Breast epithelium (tissue), 4 donors: ENCODE results near the gene ZNF700. TPM values are rescaled to one million over a fixed set of nuclear protein-coding genes. Genes with fewer than 3 reads are reported as not detected.
"Not testable (repeated sequence)": the region's sequence is repeated elsewhere in the genome, so short reads cannot be mapped to it uniquely, and the experiment has no call there.

Experiments used
- DNase-seq, 2 donors: peaks; one replicate each; pipeline ENCODE4 v3.0.0-alpha.2; 2019; ENCODE audit warnings: low spot score in 2 of 2
- H3K27ac ChIP-seq, 2 donors: fragments of 200-600 bp; sonication (generic) in 1 of 2; one replicate each; pipeline ENCODE4 v1.5.1; 2016 to 2019; ENCODE audit warnings: mild to moderate bottlenecking in 1 of 2
- H3K27me3 ChIP-seq, 2 donors: fragments of 200-600 bp; sonication (generic) in 1 of 2; one replicate each; pipeline versions ENCODE4 v1.5.1 to v1.6.0; 2017 to 2019; ENCODE audit warnings: control low read depth in 1 of 2, mild to moderate bottlenecking in 1 of 2
- H3K36me3 ChIP-seq: fragments of 200-600 bp; one replicate; pipeline ENCODE4 v1.5.1; 2019
- H3K4me1 ChIP-seq, 2 donors: fragments of 200-600 bp; sonication (generic); one replicate each; pipeline ENCODE4 v1.5.1; 2016 to 2019; ENCODE audit warnings: control low read depth in 1 of 2
- H3K4me3 ChIP-seq, 3 donors: fragments of 200-600 bp; sonication (generic); 1 replicate in 2 of 3; 2 replicates in 1 of 3; pipeline ENCODE4 v1.5.1; 2016 to 2019; ENCODE audit warnings: mild to moderate bottlenecking in 3 of 3, moderate library complexity in 2 of 3
- H3K9me3 ChIP-seq, 2 donors: fragments of 200-600 bp; sonication (generic) in 1 of 2; one replicate each; pipeline ENCODE4 v1.5.1; 2016 to 2019; ENCODE audit warnings: control low read depth in 1 of 2
- POLR2A ChIP-seq: fragments of 450-650 bp; IDR thresholded peaks from one replicate; pipeline ENCODE4 v1.6.1; 2016; ENCODE audit warnings: antibody characterized with exemption, mild to moderate bottlenecking, moderate library complexity
- POLR2AphosphoS5 ChIP-seq, 3 donors: sonication (generic); formaldehyde crosslinking; IDR thresholded peaks; one replicate each; pipeline ENCODE4 v1.6.1; 2017; ENCODE audit warnings: antibody characterized with exemption in 3 of 3
- intact Hi-C: fragments of 100-400 bp; cut with DNase I; formaldehyde crosslinking; loops from one replicate; pipeline ENCODE4 v1.15.1; 2023; ENCODE audit warnings: low total_unique reads
- total RNA-seq, 3 donors: library from RNA; depleted of rRNA; stranded (reverse); fragments of >200 nt; gene quantifications; one replicate each; pipeline ENCODE4 v1.1.0, GENCODE V29; 2016
- TF ChIP-seq, protein P1 (sequence below), 3 donors: fragments of 450-650 bp; IDR thresholded peaks; one replicate each; pipeline ENCODE4 v1.5.1; 2016 to 2017; ENCODE audit warnings: antibody characterized with exemption in 3 of 3, mild to moderate bottlenecking in 3 of 3, moderate library complexity in 3 of 3

Gene ZNF700
- total RNA-seq, 3 donors from 2014 or later, result 13.8 to 32.9 (median 22.3) TPM

DNA sequence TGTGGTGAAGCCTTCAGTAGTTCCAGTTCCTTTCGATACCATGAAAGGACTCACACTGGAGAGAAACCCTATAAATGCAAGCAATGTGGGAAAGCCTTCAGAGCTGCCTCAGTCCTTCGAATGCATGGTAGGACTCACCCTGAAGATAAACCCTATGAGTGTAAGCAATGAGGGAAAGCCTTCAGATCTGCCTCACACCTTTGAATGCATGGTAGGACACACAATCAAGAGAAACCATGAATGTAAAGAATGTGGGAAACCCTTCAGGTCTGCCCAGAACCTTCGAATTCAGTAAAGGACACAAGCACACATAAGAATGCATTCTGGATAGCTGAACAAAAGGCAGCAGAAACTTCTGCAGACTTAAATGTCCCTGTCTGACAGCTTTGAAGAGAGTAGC lies 19.0 kb upstream of the ZNF700 start:
- intact Hi-C loops, result no loop called here
- Histone ChIP-seq H3K9me3 (peaks cover 54 to 94% of the 10 kb centered on the region in 2 donors), H3K4me3 (no peak overlapping the region), H3K36me3 (no peaks in the 10 kb centered on the region), H3K4me1 (no peaks in the 10 kb centered on the region), H3K27me3 (no peaks in the 10 kb centered on the region), H3K27ac (no peak overlapping the region)
- no peak for DNase-seq
- TF ChIP-seq POLR2A, result no peak
- TF ChIP-seq POLR2AphosphoS5 (IDR thresholded peaks at IDR 0.05), result no peak
- TF ChIP-seq, protein P1, sequence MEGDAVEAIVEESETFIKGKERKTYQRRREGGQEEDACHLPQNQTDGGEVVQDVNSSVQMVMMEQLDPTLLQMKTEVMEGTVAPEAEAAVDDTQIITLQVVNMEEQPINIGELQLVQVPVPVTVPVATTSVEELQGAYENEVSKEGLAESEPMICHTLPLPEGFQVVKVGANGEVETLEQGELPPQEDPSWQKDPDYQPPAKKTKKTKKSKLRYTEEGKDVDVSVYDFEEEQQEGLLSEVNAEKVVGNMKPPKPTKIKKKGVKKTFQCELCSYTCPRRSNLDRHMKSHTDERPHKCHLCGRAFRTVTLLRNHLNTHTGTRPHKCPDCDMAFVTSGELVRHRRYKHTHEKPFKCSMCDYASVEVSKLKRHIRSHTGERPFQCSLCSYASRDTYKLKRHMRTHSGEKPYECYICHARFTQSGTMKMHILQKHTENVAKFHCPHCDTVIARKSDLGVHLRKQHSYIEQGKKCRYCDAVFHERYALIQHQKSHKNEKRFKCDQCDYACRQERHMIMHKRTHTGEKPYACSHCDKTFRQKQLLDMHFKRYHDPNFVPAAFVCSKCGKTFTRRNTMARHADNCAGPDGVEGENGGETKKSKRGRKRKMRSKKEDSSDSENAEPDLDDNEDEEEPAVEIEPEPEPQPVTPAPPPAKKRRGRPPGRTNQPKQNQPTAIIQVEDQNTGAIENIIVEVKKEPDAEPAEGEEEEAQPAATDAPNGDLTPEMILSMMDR (IDR thresholded peaks at IDR 0.05), result no peak

DNA sequence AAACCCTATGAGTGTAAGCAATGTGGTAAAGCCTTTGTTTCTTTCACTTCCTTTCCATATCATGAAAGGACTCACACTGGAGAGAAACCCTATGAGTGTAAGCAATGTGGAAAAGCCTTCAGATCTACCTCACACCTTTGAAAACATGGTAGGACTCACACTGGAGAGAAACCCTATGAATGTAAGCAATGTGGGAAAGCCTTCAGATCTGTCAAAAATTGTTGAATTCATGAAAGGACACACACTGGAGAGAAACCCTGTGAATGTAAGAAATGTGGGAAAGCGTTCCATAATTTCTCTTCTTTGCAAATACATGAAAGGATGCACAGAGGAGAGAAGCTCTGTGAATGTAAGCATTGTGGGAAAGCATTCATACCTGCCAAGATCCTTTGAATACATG lies 13.0 kb upstream of the ZNF700 start:
- peaks cover 53 to 85% of the 10 kb centered on the region in 2 donors for H3K9me3 ChIP-seq
- H3K27me3 ChIP-seq, DNase-seq, intact Hi-C loops, H3K4me3 ChIP-seq, H3K36me3 ChIP-seq, H3K27ac ChIP-seq, H3K4me1 ChIP-seq: not testable (repeated sequence)

DNA sequence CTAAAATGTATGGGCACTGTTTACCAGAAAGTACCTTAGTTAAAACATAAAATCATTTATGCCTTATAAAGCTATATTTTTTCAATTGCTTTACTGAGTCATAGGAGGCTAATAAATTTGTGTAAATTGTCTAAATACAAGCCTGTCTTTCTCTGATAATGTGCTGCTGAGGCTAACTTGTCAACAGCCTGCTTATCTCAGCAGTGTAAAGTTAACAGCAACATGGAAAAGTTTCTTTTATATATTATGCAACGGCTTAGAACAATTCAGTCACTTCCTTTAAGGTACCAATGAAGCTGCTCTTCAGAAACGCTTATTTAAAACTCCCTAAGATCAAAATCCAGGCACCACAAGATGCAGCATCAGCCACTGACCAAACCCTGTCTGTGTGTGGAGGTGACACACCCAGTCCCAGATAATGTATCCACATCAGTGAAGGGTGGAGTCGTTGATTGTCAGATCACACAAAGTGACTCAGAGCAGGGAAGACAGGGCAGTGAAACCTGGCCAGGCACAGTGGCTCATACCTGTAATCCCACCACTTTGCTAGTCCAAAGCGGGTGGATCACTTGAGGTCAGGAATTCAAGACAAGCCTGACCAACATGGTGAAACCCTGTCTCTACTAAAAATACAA lies 10.4 kb upstream of the ZNF700 start:
- H3K36me3 ChIP-seq, H3K4me3 ChIP-seq, DNase-seq, H3K4me1 ChIP-seq, H3K27ac ChIP-seq, H3K27me3 ChIP-seq, intact Hi-C loops: not testable (repeated sequence)
- H3K9me3 ChIP-seq, result peaks cover 48 to 59% of the 10 kb centered on the region in 2 donors

DNA sequence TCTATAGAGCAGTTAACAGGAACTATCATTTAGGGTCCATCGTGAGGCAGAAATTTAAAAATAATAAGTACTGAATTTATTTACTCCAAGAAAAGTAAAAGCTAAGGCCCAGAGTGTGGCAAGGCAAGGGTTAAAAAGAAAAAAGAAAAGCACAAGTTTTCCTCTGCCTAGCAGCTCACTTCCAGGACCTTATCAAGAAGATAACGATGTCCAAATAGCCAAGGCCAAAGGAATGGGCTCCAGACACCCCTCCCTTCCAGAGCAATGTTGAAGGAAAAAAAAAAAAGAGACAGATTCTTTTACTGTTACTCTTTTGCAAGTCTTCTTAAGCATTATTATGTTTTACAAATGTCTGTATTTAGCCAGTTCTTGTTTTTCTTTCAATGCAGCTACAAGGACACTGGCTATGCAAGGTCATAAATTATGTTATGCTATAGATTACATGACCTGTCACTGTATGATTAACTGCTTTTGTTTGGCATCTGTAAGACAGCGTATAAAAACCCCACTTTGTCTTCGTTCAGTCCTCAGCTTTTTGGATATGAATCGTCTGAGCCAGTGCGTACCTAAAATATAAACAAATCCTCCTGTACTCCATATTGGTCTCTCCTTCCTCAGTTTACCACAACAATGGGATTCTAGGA lies 2.9 kb upstream of the ZNF700 start:
- Histone ChIP-seq H3K36me3 (no peaks in the 10 kb centered on the region), H3K9me3 (no peaks in the 10 kb centered on the region), H3K27me3 (no peaks in the 10 kb centered on the region), H3K4me3 (no peak overlapping the region), H3K4me1 (peaks cover 0 to 4% of the 10 kb centered on the region in 2 donors), H3K27ac (no peak overlapping the region)
- intact Hi-C loops, result no loop called here
- TF ChIP-seq POLR2AphosphoS5 (IDR thresholded peaks at IDR 0.05) (no peak), POLR2A (no peak)
- TF ChIP-seq, protein P1 (IDR thresholded peaks at IDR 0.05), result no peak
- no peak for DNase-seq

DNA sequence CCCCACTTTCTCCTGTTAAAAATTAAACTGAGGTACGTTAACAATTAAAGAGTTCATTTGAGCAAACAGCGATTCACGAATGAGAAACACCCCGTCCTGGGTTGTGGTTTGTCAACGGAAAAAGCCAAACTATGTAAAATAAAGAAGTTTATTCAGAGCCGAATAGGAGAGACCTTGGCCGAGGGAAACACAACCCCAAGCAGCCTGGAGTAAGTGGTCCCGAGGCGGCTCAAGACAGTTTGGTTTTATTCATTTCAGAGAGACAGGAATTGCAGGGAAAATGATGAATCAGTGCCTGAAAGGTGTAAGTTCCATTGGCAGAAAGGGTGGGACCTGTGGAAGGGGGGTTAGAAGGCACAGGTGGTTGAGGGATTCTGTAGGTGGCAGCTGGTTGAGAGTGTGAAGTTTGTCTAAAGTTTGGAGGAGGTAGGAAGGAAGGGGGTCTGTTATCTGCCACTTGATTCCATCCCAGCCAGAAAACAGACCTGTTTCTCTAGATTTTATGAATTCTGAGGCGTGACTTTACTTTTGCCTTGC lies 812 bp downstream of the ZNF700 start:
- H3K4me3 ChIP-seq, result peak overlapping the region; percentile 72 to 91 (median 78)
- H3K9me3 ChIP-seq, DNase-seq, intact Hi-C loops, H3K27me3 ChIP-seq, H3K4me1 ChIP-seq, H3K36me3 ChIP-seq: not testable (repeated sequence)
- H3K27ac ChIP-seq, result peak overlapping the region; percentile 94 to 95

DNA sequence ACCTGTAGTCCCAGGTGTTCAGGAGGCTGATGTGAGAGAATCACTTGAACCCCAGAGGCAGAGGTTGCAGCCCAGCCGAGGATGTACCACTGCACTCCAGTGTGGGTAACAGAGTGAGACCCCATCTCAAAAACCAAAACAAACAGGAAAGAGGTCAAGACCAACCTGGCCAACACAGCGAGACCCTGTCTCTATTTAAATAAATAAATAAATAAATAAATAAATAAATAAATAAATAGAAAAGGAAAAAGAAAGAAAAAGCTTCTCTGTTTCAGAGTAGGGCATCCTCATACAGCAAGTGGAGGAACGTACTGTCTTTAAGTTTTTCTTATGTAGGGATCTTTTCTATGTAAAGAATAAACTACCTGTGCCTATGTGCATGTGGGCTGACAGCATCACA lies 2.3 kb downstream of the ZNF700 start:
- Histone ChIP-seq H3K27me3 (no peaks in the 10 kb centered on the region), H3K9me3 (no peaks in the 10 kb centered on the region), H3K36me3 (no peaks in the 10 kb centered on the region), H3K4me1 (peaks cover 0 to 4% of the 10 kb centered on the region in 2 donors), H3K27ac (no peak overlapping the region), H3K4me3 (no peak overlapping the region)
- TF ChIP-seq, protein P1 (IDR thresholded peaks at IDR 0.05), result no peak
- no peak for TF ChIP-seq POLR2A
- no peak for TF ChIP-seq POLR2AphosphoS5 (IDR thresholded peaks at IDR 0.05)
- intact Hi-C loops, result no loop called here
- no peak for DNase-seq
